H9 (cell line): ENCODE measurements around the gene CAPG. TPM values are rescaled to one million over a fixed set of nuclear protein-coding genes. Genes with fewer than 3 reads are reported as not detected.

Experiments used
- DNase-seq: peaks from one replicate; pipeline ENCODE4 v3.0.0-alpha.2; 2017
- H2AFZ ChIP-seq: one replicate; pipeline ENCODE4 v1.6.1; 2013; ENCODE audit warnings: mild to moderate bottlenecking, low read length, control low read depth, moderate library complexity
- H2AK5ac ChIP-seq: 2 replicates; pipeline ENCODE4 v1.6.1; 2013; ENCODE audit warnings: low read length, control low read depth, mixed read lengths; ENCODE audit not compliant: insufficient read length
- H2BK120ac ChIP-seq: one replicate; pipeline ENCODE4 v1.6.1; 2013; ENCODE audit warnings: low read depth, mild to moderate bottlenecking, low read length, control low read depth, inconsistent platforms; ENCODE audit not compliant: poor library complexity, severe bottlenecking
- H2BK12ac ChIP-seq: 2 replicates; pipeline ENCODE4 v1.6.1; 2013; ENCODE audit warnings: low read length, control low read depth, mixed read lengths, low read depth; ENCODE audit not compliant: insufficient read length
- H2BK15ac ChIP-seq: 2 replicates; pipeline ENCODE4 v1.6.1; 2013; ENCODE audit warnings: low read depth, low read length, control low read depth
- H2BK20ac ChIP-seq: one replicate; pipeline ENCODE4 v1.6.1; 2013; ENCODE audit warnings: low read depth, mild to moderate bottlenecking, low read length, control low read depth, inconsistent platforms; ENCODE audit not compliant: poor library complexity, severe bottlenecking
- H2BK5ac ChIP-seq: 2 replicates; pipeline ENCODE4 v1.6.1; 2013; ENCODE audit warnings: low read length, control low read depth, mixed read lengths; ENCODE audit not compliant: insufficient read length
- H3K14ac ChIP-seq: 2 replicates; pipeline ENCODE4 v1.6.1; 2013; ENCODE audit warnings: low read length, control low read depth; ENCODE audit not compliant: insufficient read depth
- H3K18ac ChIP-seq: 2 replicates; pipeline ENCODE4 v1.6.1; 2013; ENCODE audit warnings: low read depth, mild to moderate bottlenecking, mixed read lengths, low read length, control low read depth; ENCODE audit not compliant: insufficient read length
- H3K23ac ChIP-seq: 2 replicates; pipeline ENCODE4 v1.6.1; 2013; ENCODE audit warnings: low read length, control low read depth, mixed read lengths, low read depth; ENCODE audit not compliant: insufficient read length
- H3K23me2 ChIP-seq: 2 replicates; pipeline ENCODE4 v1.6.1; 2013; ENCODE audit warnings: low read depth, mild to moderate bottlenecking, mixed read lengths, low read length, control low read depth; ENCODE audit not compliant: insufficient read length, poor library complexity, severe bottlenecking
- H3K27ac ChIP-seq: 2 replicates; pipeline ENCODE4 v1.5.1; 2013; ENCODE audit warnings: low read length, control low read depth, mixed read lengths, low read depth; ENCODE audit not compliant: insufficient read length
- H3K27me3 ChIP-seq: 2 replicates; pipeline ENCODE4 v1.6.1; 2013; ENCODE audit warnings: low read length, control low read depth, inconsistent platforms; ENCODE audit not compliant: insufficient read depth
- H3K4ac ChIP-seq: 2 replicates; pipeline ENCODE4 v1.6.1; 2013; ENCODE audit warnings: low read depth, mild to moderate bottlenecking, control low read depth, inconsistent platforms, low read length, moderate library complexity
- H3K4me1 ChIP-seq: 2 replicates; pipeline ENCODE4 v1.6.1; 2013; ENCODE audit warnings: low read length, control low read depth, inconsistent platforms; ENCODE audit not compliant: insufficient read depth
- H3K4me2 ChIP-seq: 2 replicates; pipeline ENCODE4 v1.6.1; 2013; ENCODE audit warnings: low read length, control low read depth, mixed read lengths; ENCODE audit not compliant: insufficient read length, insufficient read depth
- H3K56ac ChIP-seq: 2 replicates; pipeline ENCODE4 v1.6.1; 2013; ENCODE audit warnings: low read depth, mild to moderate bottlenecking, mixed read lengths, low read length, control low read depth; ENCODE audit not compliant: insufficient read length
- H3K79me1 ChIP-seq: 2 replicates; pipeline ENCODE4 v1.6.1; 2013; ENCODE audit warnings: low read depth, mild to moderate bottlenecking, moderate library complexity, low read length, control low read depth, inconsistent platforms; ENCODE audit not compliant: insufficient read depth, poor library complexity, severe bottlenecking
- H3K79me2 ChIP-seq: 2 replicates; pipeline ENCODE4 v1.6.1; 2013; ENCODE audit warnings: low read length, control low read depth, inconsistent platforms; ENCODE audit not compliant: insufficient read depth
- H3K9ac ChIP-seq: 2 replicates; pipeline ENCODE4 v1.6.1; 2013; ENCODE audit warnings: low read length, control low read depth, mixed read lengths; ENCODE audit not compliant: insufficient read length; ENCODE audit errors: extremely low read depth
- H3K9me3 ChIP-seq: one replicate; pipeline ENCODE4 v1.6.1; 2013; ENCODE audit warnings: low read depth, low read length, inconsistent platforms; ENCODE audit not compliant: control insufficient read depth
- H3T11ph ChIP-seq: one replicate; pipeline ENCODE4 v1.6.1; 2013; ENCODE audit warnings: mild to moderate bottlenecking, low read length, control low read depth, inconsistent platforms
- H4K20me1 ChIP-seq: one replicate; pipeline ENCODE4 v1.6.1; 2013; ENCODE audit not compliant: control insufficient read depth, insufficient read length, insufficient read depth
- H4K5ac ChIP-seq: 2 replicates; pipeline ENCODE4 v1.6.1; 2013; ENCODE audit warnings: low read depth, mild to moderate bottlenecking, mixed read lengths, low read length, control low read depth; ENCODE audit not compliant: insufficient read length
- H4K8ac ChIP-seq: replicated peaks from 2 replicates; pipeline ENCODE4 v1.6.1; 2013; ENCODE audit warnings: low read length, control low read depth, mixed read lengths, low read depth; ENCODE audit not compliant: insufficient read length
- H4K91ac ChIP-seq: 2 replicates; pipeline ENCODE4 v1.6.1; 2013; ENCODE audit warnings: low read depth, mild to moderate bottlenecking, moderate library complexity, mixed read lengths, low read length, control low read depth; ENCODE audit not compliant: insufficient read length
- H3K27ac Mint-ChIP-seq, 3 experiments: 2 replicates in 2 of 3; 3 replicates in 1 of 3; pipeline ENCODE4 v1.8.0; 2020 to 2021; ENCODE audit warnings: mixed read lengths in 3 of 3, mild to moderate bottlenecking in 1 of 3, moderate library complexity in 1 of 3
- H3K27me3 Mint-ChIP-seq: 2 replicates; pipeline ENCODE4 v1.8.0; 2021; ENCODE audit warnings: low read depth, mild to moderate bottlenecking, moderate library complexity, mixed read lengths
- H3K36me3 Mint-ChIP-seq, 3 experiments: 2 replicates in 2 of 3; 3 replicates in 1 of 3; pipeline ENCODE4 v1.8.0; 2020 to 2021; ENCODE audit warnings: low read depth in 3 of 3, mixed read lengths in 3 of 3; ENCODE audit not compliant: insufficient read depth in 1 of 3
- H3K4me1 Mint-ChIP-seq, 2 experiments: 2 replicates each; pipeline ENCODE4 v1.8.0; 2020; ENCODE audit warnings: mixed read lengths in 2 of 2
- H3K4me3 Mint-ChIP-seq, 2 experiments: 2 replicates in 1 of 2; 3 replicates in 1 of 2; pipeline ENCODE4 v1.8.0; 2020 to 2021; ENCODE audit warnings: mild to moderate bottlenecking in 2 of 2, mixed read lengths in 2 of 2, moderate library complexity in 1 of 2
- H3K9me3 Mint-ChIP-seq, 2 experiments: 2 replicates in 1 of 2; 3 replicates in 1 of 2; pipeline ENCODE4 v1.8.0; 2020; ENCODE audit warnings: mild to moderate bottlenecking in 2 of 2, mixed read lengths in 2 of 2, moderate library complexity in 1 of 2
- WGBS: extraction: QIAGEN DNeasy Blood & Tissue Kit; methylation state at CpG from one replicate; pipeline ENCODE4 v1.1.7; 2013; ENCODE audit warnings: missing lambda C conversion rate, low lambda C conversion rate, mixed read lengths; ENCODE audit not compliant: insufficient read length; ENCODE audit errors: extremely low coverage; 5-methylcytosine and 5-hydroxymethylcytosine counted together
- total RNA-seq: library from RNA; stranded (reverse); gene quantifications from 2 replicates; pipeline ENCODE4 v1.2.1, GENCODE V29; 2021
- TF ChIP-seq, protein P1 (sequence below): fragments of 200-600 bp; sonication (generic); conservative IDR thresholded peaks from 3 replicates; pipeline ENCODE4 v1.8.0; 2021; ENCODE audit warnings: antibody characterized with exemption, mild to moderate bottlenecking

Gene CAPG
- total RNA-seq, 1 experiment from 2014 or later: 72.8 TPM

DNA sequence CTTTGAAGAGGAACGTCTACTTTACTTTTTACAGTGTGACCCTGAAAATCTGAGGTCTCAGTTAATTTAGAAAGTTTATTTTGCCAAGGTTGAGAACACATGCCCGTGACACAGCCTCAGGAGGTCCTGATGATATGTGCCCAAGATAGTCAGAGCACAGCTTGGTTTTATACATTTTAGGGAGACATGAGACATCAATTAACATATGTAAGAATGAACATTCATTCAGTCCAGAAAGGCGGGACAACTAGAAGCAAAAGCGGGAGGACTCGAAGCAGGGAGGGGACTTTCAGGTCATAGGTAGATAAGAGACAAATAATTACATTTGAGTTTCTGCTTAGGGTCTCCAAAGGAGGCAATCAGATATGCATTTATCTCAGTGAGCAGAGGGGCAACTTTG, 31.9 kb downstream of the CAPG start:
- H2AK5ac ChIP-seq: no peak overlapping the region
- no peak overlapping the region for H3K27ac ChIP-seq
- H3K4me1 ChIP-seq: no peaks in the 10 kb centered on the region
- H3K56ac ChIP-seq: no peak overlapping the region
- H3K27ac Mint-ChIP-seq: no peak overlapping the region
- no peak overlapping the region for H2BK20ac ChIP-seq
- H2BK15ac ChIP-seq: no peak overlapping the region
- H3K27me3 ChIP-seq: no peaks in the 10 kb centered on the region
- no peaks in the 10 kb centered on the region for H3K9me3 ChIP-seq
- H3K4me1 Mint-ChIP-seq: no peaks in the 10 kb centered on the region
- no peaks in the 10 kb centered on the region for H3K79me2 ChIP-seq
- no peak overlapping the region for H3T11ph ChIP-seq
- H3K36me3 Mint-ChIP-seq: peaks cover 26 to 47% (median 41%) of the 10 kb centered on the region in 3 experiments
- no peak overlapping the region for H2BK12ac ChIP-seq
- DNase-seq: no peak
- peaks cover 16 to 19% of the 10 kb centered on the region in 2 experiments for H3K9me3 Mint-ChIP-seq
- H3K23me2 ChIP-seq: no peaks in the 10 kb centered on the region
- no peak overlapping the region for H3K4ac ChIP-seq
- no peak overlapping the region for H3K18ac ChIP-seq
- no peak overlapping the region for H3K23ac ChIP-seq
- no peak overlapping the region for H2BK5ac ChIP-seq
- H3K79me1 ChIP-seq: no peaks in the 10 kb centered on the region
- H4K8ac ChIP-seq: no peak overlapping the region
- no peaks in the 10 kb centered on the region for H3K27me3 Mint-ChIP-seq
- H4K91ac ChIP-seq: no peak overlapping the region
- no peak overlapping the region for H3K14ac ChIP-seq
- no CpG with 5 or more reads among the region's 5 CpGs for WGBS
- H3K9ac ChIP-seq: no peak overlapping the region
- H2BK120ac ChIP-seq: no peak overlapping the region
- TF ChIP-seq, protein P1, sequence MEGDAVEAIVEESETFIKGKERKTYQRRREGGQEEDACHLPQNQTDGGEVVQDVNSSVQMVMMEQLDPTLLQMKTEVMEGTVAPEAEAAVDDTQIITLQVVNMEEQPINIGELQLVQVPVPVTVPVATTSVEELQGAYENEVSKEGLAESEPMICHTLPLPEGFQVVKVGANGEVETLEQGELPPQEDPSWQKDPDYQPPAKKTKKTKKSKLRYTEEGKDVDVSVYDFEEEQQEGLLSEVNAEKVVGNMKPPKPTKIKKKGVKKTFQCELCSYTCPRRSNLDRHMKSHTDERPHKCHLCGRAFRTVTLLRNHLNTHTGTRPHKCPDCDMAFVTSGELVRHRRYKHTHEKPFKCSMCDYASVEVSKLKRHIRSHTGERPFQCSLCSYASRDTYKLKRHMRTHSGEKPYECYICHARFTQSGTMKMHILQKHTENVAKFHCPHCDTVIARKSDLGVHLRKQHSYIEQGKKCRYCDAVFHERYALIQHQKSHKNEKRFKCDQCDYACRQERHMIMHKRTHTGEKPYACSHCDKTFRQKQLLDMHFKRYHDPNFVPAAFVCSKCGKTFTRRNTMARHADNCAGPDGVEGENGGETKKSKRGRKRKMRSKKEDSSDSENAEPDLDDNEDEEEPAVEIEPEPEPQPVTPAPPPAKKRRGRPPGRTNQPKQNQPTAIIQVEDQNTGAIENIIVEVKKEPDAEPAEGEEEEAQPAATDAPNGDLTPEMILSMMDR: no peak
- no peak overlapping the region for H3K4me3 Mint-ChIP-seq
- no peak overlapping the region for H2AFZ ChIP-seq
- no peak overlapping the region for H3K4me2 ChIP-seq
- no peaks in the 10 kb centered on the region for H4K20me1 ChIP-seq
- H4K5ac ChIP-seq: no peak overlapping the region
